Lung microvascular endothelial cell (primary cell): ENCODE measurements around the gene RTP1. TPM values are rescaled to one million over a fixed set of nuclear protein-coding genes. Genes with fewer than 3 reads are reported as not detected.

Experiments
- DNase-seq, 2 donors: peaks; one replicate each; pipeline versions ENCODE4 v3.0.0 to v3.0.0-alpha.2; 2010; ENCODE audit warnings: low read depth in 2 of 2
- total RNA-seq: library from RNA; depleted of rRNA; stranded (reverse); fragments of >200 nt; gene quantifications from 2 replicates; pipeline ENCODE4 v1.2.1, GENCODE V29; 2014

The RTP1 gene
- total RNA-seq, 1 donor from 2014 or later: not detected

GRCh38 chr3:187242435-187242834 is 45.1 kb downstream of the RTP1 start:
- no peak for DNase-seq

DNA sequence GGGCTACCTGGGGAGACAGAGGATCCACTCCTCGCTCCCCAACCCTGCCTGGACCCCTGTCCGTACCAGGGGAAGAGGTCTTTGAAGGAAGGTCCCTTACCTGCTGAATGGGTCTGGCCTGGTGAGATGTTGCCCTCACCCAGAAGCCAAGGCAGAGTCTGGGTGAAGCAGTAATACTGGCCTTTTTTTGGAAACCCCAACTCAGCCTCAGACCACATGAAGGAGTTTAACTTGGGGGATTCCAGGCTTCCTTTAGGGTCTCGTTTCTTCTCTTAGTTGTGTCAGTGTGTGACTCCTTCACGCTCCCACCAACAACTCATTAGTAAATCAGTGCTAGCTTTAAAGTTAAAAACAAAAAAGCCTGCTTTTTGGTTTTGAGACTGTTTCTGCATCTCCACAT is 45.6 kb downstream of the RTP1 start:
- DNase-seq: no peak

DNA sequence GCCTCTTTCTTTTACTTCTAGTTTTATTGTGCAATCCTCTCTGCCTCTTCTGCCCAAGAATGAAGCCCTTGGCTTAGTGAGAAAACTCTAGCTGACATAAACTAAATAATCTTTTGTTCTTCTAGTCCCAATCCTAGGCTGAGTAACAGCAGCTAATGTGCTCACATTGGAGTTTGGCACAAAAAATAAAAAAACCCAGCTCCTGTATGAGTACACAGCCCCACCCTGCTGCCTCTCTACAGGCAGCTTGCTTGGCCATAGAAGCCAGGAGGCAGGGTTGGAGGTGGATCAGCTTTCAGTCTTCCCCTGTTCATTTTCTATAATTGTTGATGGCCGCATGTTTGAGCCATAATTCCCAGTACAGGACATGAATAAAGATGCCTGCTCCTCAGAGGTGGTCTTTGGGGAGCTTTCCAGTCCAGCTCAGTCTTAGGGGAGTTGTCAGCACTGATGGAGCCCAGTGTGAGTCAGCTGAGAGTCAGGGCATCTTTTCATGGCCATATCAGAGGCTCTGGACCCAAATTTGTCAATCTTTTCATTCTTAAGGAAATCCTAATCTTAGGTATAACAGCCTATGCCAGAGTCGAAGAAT is 46.7 kb downstream of the RTP1 start:
- DNase-seq: no peak

DNA sequence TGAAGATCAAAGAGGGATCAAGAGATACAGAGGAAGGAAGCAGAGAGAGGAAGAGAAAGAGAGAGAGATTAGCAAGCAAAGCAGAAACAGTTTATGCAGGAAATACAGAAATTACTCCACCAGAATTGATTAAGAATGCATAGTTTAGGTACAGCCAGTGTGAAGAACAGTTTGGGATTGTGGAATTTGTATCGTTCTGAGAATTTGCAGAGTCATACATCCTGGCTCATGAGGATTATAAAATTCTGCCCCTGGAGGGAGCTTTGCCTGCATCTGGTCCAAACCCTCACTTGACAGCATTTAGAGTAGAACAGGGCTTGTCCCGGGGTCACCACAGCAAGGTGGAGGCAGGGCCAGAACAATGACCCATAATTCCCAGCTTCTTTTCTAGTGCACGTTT is 50.1 kb downstream of the RTP1 start:
- no peak for DNase-seq

Other genes starting within 250 kb of the RTP1 start
- gene RPL39L, start 58.0 kb upstream of the RTP1 start, total RNA-seq: 15.7 and 20.7 TPM in 2 replicates
- gene MASP1, start 94.3 kb downstream of the RTP1 start, total RNA-seq: 0.40 and 1.7 TPM in 2 replicates
- gene RTP4, start 170.9 kb downstream of the RTP1 start, total RNA-seq: 1.1 and 2.8 TPM in 2 replicates